LNCaP clone FGC (cell line): ENCODE data around the gene EPHA8.

ENCODE experiments used
- DNase-seq: peaks from one replicate; pipeline ENCODE4 v3.0.0-alpha.2; 2011; ENCODE audit warnings: low read depth
- H3K4me3 ChIP-seq: 2 replicates; pipeline ENCODE4 v1.5.1; 2011; ENCODE audit warnings: mild to moderate bottlenecking, low read depth, low read length, control low read depth
- CTCF ChIP-seq: IDR thresholded peaks from 2 replicates; pipeline ENCODE4 v1.5.1; 2012; ENCODE audit warnings: mild to moderate bottlenecking; ENCODE audit not compliant: control insufficient read depth, insufficient read depth; ENCODE audit errors: extremely low read depth

EPHA8 gene

GRCh38 chr1:22625262-22625925 lies 62.1 kb downstream of the EPHA8 start:
- no peak overlapping the region for H3K4me3 ChIP-seq
- no peak for TF ChIP-seq CTCF
- no peak for DNase-seq

GRCh38 chr1:22626237-22627157 lies 63.2 kb downstream of the EPHA8 start:
- TF ChIP-seq CTCF = no peak
- no peak for DNase-seq
- no peak overlapping the region for H3K4me3 ChIP-seq

GRCh38 chr1:22627331-22627730 lies 64.0 kb downstream of the EPHA8 start:
- no peak for TF ChIP-seq CTCF
- no peak for DNase-seq
- no peak overlapping the region for H3K4me3 ChIP-seq

- no peak for TF ChIP-seq CTCF
- no peak overlapping the region for H3K4me3 ChIP-seq
- DNase-seq = peak; percentile 17
Observed at GRCh38 chr1:22628698-22629444, 65.6 kb downstream of the EPHA8 start.

GRCh38 chr1:22629886-22630285 lies 66.6 kb downstream of the EPHA8 start:
- H3K4me3 ChIP-seq = no peak overlapping the region
- DNase-seq = no peak
- TF ChIP-seq CTCF = no peak

- no peak for DNase-seq
- TF ChIP-seq CTCF = no peak
- no peak overlapping the region for H3K4me3 ChIP-seq
Observed at GRCh38 chr1:22633697-22634463, 70.6 kb downstream of the EPHA8 start.
